DMS79 (cell line): Measurements from ENCODE around the gene RABGGTB.
"Not testable (repeated sequence)": the region's sequence is repeated elsewhere in the genome, so short reads cannot be mapped to it uniquely, and the experiment has no call there.

Experiments used
- DNase-seq: peaks from one replicate; lab custom pipeline; 2025; lab: John Stamatoyannopoulos, UW

RABGGTB gene

DNA sequence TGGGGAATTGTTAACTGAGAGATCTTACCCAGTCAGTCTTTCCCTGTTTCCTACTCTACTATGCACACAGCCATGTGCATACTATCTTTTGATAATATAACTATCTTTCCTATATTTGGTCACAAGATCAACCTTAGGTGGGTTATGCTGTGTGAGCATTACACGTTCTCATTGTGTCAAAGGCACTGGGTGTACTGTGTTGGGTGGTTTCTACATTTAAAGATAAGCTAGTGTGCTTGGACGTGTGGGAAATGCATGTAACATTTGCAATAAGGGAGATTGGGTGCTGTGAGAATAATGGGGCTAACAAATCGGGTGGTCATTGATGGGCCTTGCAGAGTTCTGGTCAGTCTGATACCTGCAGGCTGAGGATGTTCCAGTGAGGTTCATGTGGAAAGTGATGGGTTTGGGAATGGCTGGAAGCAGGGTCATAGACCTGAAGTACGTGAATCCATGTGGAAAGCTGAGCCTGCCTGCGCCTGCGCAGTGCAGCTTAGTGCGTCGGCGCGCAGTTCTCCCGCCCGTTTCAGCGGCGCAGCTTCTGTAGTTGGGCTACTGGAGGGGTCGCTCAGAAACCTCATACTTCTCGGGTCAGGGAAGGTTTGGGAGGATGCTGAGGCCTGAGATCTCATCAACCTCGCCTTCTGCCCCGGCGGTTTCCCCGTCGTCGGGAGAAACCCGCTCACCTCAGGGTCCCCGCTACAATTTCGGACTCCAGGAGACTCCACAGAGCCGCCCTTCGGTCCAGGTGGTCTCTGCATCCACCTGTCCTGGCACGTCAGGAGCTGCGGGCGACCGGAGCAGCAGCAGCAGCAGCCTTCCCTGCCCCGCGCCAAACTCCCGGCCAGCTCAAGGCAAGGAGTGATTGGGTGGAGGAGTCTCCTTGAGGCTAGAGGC is 10.6 kb downstream of the RABGGTB start, which contains the start of gene MSH4:
Gene MSH4, plus strand, starts transcription at position 507 of the 897 bp plus-strand sequence. Its CDS starts 104 bp downstream, at position 611.
- no peak for DNase-seq

GRCh38 chr1:75797273-75797588 is 11.2 kb downstream of the RABGGTB start:
- DNase-seq, result no peak

- no peak for DNase-seq
Measured at GRCh38 chr1:75797606-75798216, 11.7 kb downstream of the RABGGTB start.

DNA sequence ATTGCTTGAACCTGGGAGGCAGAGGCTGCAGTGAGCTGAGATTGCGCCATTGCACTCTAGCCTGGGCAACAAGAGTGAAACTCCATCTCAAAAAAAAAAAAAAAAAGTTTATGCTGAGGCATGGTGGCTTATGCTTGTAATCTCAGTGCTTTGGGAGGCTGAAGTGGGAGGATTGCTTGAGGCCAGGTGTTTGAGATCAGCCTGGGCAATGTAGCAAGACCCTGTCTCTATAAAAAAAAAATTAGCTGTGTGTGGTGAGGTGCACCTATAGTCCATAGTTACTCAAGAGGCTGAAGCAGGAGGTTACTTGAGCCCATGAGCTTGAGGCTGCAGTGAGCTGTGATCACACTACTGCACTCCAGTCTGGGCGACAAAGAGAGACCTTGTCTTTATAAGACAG is 15.4 kb downstream of the RABGGTB start:
- DNase-seq, result not testable (repeated sequence)

- no peak for DNase-seq
Measured at GRCh38 chr1:75808921-75809320, 22.9 kb downstream of the RABGGTB start.

GRCh38 chr1:75810113-75810512 is 24.1 kb downstream of the RABGGTB start:
- not testable (repeated sequence) for DNase-seq

DNA sequence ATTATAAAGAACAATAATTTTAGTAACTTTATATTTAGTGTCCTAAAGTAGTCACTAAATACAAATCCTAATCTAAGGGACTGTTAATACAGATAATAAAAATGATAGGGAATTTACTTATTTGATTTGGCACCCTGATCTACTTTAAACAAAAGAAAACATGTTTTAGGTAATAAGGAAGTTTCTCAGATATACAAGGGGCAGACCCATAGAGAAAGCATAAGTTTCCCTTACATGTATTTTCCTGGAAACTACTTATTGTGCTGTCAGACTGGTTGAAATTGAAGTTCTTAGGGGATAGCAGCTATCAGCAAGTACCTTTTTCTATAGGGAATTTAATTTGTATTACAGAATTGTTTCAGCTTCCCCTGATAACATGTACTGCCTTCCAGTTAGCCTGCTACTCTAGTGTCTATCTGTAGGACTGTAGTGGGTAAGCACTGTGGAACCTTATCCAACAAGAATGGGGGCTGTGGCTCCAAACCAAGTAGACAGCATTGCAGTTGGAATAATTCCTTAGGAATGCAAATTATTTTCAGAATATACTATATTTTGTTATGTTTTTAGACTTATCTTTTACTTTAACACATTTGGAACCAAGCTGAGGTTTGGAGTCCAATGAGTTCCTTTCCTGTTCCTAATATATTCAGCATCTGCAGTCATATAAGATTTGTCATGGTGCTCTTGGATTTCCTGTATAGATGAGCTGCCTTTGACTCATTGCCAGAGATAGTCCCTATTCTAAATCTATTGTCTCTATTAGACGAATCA is 25.3 kb downstream of the RABGGTB start:
- no peak for DNase-seq

- DNase-seq, result no peak
Measured at GRCh38 chr1:75812065-75812464, 26.0 kb downstream of the RABGGTB start.

- DNase-seq, result not testable (repeated sequence)
Measured at GRCh38 chr1:75823596-75823995, 37.5 kb downstream of the RABGGTB start.

- DNase-seq, result no peak
Measured at GRCh38 chr1:75836528-75837100, 50.6 kb downstream of the RABGGTB start.

- no peak for DNase-seq
Measured at GRCh38 chr1:75838079-75838478, 52.0 kb downstream of the RABGGTB start.

DNA sequence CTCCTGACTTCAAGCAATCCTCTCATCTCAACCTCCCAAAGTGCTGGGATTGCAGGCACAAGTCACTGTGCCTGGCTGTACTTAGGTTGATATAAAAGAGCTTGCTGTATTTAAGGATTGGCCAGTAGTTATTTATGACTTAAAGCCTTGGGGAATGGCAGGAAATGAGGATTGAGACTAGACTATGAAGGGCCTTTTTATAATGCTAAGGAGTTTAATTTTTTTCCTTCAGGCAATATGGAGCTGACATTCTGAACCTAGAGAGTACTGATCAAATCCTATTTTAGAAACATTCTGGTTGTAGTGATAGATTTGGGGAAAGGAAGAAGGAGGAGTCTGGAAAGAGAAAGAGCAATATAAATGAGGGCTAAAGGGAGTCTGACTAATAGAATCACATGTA is 55.4 kb downstream of the RABGGTB start:
- DNase-seq, result no peak
